SH-SY5Y (cell line): ENCODE data around the gene NSUN3.

Experiments
- GATA2 ChIP-seq: IDR thresholded peaks from 2 replicates; pipeline ENCODE4 v1.6.1; 2011; ENCODE audit warnings: mild to moderate bottlenecking, low read depth, low read length
- GATA3 ChIP-seq: IDR thresholded peaks from 2 replicates; pipeline ENCODE4 v1.6.1; 2011; ENCODE audit warnings: low read depth, mild to moderate bottlenecking, low read length, moderate library complexity

DNA sequence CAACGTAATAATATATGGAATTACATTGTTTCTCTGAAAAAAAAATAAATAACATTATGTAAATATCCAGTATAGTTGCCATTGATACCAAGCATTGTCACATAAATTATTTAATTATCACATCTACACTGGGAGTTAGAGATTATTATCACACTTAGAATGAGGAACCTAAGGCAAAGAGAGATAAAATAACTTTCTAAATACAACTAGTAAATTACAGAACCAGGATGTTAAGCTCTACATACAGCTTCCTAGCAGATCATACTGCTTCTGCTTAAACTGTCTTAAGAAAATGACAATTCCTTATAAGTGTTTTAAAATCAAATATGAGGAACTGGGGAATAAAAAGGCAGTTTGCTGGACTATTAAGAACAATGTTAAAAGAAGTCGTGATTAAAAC is 104.5 kb downstream of the NSUN3 start:
- TF ChIP-seq GATA3 (no peak), GATA2 (no peak)
